ENCODE measurements around the gene TMEM232.

The TMEM232 gene

DNA sequence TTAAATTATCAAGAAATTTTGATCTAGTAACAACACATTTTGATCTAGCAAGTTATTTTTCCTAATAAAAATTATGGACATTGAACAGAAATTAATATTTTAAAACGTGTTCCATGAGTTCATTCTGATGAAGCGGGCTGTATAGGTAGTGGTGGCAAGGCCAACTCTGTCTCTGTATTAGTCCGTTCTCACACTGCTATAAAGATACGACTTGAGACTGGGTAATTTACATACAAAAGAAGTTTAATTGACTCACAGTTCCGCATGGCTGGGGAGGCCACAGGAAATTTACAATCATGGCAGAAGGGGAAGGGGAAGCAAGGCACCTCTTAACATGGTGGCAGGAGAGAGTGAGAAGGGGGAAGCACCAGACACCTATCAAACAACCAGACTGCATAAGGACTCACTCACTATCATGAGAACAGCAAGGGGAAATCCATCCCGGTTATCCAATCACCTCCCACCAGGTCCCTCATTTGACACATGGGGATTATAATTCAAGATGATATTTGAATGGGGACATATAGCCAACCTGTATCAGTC lies 61.2 kb downstream of the TMEM232 start:
- Histone ChIP-seq H3K4me1 (ENCODE audit: control insufficient read depth, insufficient read depth, low read length, unreplicated experiment) (no peaks in the 10 kb centered on the region), H3K79me2 (ENCODE audit: control insufficient read depth, insufficient read depth, low read length, unreplicated experiment) (no peaks in the 10 kb centered on the region), H2AFZ (ENCODE audit: low read length, unreplicated experiment) (no peak overlapping the region), H3K27me3 (ENCODE audit: insufficient read depth, low read length) (no peaks in the 10 kb centered on the region), H3K4me3 (ENCODE audit: low read depth, low read length) (no peak overlapping the region), H3K27ac (ENCODE audit: low read depth, low read length) (no peak overlapping the region), H3K36me3 (ENCODE audit: insufficient read depth, low read length) (no peaks in the 10 kb centered on the region)

DNA sequence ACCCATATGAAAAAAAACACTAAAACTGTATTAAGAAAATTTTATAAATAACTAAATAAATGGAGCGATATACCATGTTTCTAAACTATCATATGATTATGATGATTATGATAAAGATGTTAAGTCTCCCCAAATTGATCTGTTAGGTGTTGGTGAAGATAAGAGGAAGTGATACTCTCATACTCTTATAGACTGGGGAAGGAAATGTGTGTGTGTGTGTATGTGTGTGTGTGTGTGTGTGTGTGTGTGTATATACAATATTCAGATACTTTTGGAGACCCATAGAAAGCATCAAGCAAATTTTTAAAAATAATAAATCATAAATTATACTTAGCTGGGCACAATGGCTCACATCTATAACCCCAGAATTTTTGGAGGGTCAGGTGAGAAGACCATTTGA lies 62.9 kb downstream of the TMEM232 start:
- Histone ChIP-seq H3K4me3 (ENCODE audit: low read depth, low read length) (no peak overlapping the region), H2AFZ (ENCODE audit: low read length, unreplicated experiment) (no peak overlapping the region), H3K36me3 (ENCODE audit: insufficient read depth, low read length) (no peaks in the 10 kb centered on the region), H3K27me3 (ENCODE audit: insufficient read depth, low read length) (no peaks in the 10 kb centered on the region), H3K27ac (ENCODE audit: low read depth, low read length) (no peak overlapping the region), H3K79me2 (ENCODE audit: control insufficient read depth, insufficient read depth, low read length, unreplicated experiment) (no peaks in the 10 kb centered on the region), H3K4me1 (ENCODE audit: control insufficient read depth, insufficient read depth, low read length, unreplicated experiment) (no peaks in the 10 kb centered on the region)

DNA sequence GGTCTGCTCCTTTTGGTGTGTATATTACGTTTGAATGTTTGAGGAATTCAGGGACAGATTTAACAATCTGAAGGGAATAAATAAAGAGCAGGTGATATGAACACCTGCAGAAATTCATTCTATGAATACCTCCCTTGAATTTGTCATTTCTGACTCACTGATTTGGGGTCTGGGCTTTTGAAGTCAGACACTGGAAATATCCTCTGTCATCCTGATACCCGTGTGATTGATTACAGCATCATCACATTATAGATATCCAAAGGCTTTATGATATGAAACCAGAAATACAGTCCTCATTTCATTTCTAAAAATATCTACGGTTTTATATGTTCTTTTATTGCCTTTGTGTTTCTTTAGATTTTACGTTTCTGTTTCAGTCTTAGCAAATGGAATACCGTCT lies 68.5 kb downstream of the TMEM232 start:
- Histone ChIP-seq H2AFZ (ENCODE audit: low read length, unreplicated experiment) (no peak overlapping the region), H3K79me2 (ENCODE audit: control insufficient read depth, insufficient read depth, low read length, unreplicated experiment) (no peaks in the 10 kb centered on the region), H3K4me1 (ENCODE audit: control insufficient read depth, insufficient read depth, low read length, unreplicated experiment) (no peaks in the 10 kb centered on the region), H3K27me3 (ENCODE audit: insufficient read depth, low read length) (no peaks in the 10 kb centered on the region), H3K36me3 (ENCODE audit: insufficient read depth, low read length) (no peaks in the 10 kb centered on the region), H3K27ac (ENCODE audit: low read depth, low read length) (no peak overlapping the region), H3K4me3 (ENCODE audit: low read depth, low read length) (no peak overlapping the region)

DNA sequence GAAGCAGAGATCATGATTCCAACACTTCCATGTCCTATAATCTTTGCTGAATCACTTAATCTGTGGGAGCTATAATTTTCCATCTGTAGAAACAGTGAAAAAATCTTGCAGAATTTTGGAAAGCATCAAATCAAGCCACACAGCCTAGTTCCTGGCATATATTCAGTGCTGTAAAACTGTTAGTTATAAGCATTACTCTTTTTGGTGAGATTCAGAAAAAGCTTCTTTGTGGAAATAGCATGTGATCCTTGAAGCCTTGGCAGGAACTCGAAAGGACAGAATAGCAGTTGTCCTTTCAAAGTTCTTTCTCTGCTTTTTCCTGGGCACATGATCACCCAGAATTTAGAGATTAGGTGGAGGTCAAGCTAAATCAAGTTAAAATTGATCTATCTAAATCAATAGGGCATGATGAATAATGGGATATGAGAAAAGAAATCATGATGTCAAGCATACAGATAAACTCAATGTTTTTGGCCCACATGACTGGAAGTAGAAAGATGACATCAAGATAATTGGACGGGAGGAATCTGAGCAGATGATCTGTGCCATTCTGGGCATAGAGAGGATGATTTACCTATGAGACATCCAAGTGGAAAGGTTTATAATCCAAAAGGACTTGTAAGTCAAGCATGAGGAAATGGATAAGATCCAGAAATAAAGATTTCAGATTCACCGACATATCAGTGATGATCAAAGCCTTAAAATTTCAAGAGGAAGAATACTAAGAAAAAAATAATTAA lies 73.1 kb downstream of the TMEM232 start:
- no peaks in the 10 kb centered on the region for H3K79me2 ChIP-seq (ENCODE audit: control insufficient read depth, insufficient read depth, low read length, unreplicated experiment)
- no peaks in the 10 kb centered on the region for H3K27me3 ChIP-seq (ENCODE audit: insufficient read depth, low read length)
- H3K4me3 ChIP-seq (ENCODE audit: low read depth, low read length), result no peak overlapping the region
- no peak overlapping the region for H3K27ac ChIP-seq (ENCODE audit: low read depth, low read length)
- H3K4me1 ChIP-seq (ENCODE audit: control insufficient read depth, insufficient read depth, low read length, unreplicated experiment), result peaks cover 15% of the 10 kb centered on the region
- no peak overlapping the region for H2AFZ ChIP-seq (ENCODE audit: low read length, unreplicated experiment)
- H3K36me3 ChIP-seq (ENCODE audit: insufficient read depth, low read length), result no peaks in the 10 kb centered on the region

DNA sequence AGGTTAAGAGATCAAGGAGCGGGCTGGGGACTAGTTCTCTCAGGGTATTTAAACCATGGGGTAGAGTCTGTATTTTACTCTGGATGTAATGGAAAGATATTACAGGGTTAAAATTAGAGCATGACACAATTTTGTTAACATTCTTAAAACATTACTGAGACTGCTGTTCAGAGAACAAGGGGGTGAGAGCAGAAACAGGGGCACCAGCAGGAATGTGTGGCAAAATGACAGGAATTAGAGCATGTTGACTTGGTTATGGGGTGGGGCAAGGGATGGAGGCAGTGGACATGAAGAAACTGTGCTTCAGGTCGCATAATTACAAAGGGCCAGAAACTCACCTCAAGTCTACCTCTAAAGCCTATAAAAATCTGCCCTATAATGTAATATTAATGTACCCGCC lies 75.0 kb downstream of the TMEM232 start:
- Histone ChIP-seq H3K36me3 (ENCODE audit: insufficient read depth, low read length) (no peaks in the 10 kb centered on the region), H3K27ac (ENCODE audit: low read depth, low read length) (peak overlapping the region; percentile 14; the same call in 1 of the 2 replicates), H3K4me3 (ENCODE audit: low read depth, low read length) (no peak overlapping the region), H2AFZ (ENCODE audit: low read length, unreplicated experiment) (peak overlapping the region; percentile 65), H3K27me3 (ENCODE audit: insufficient read depth, low read length) (no peaks in the 10 kb centered on the region), H3K4me1 (ENCODE audit: control insufficient read depth, insufficient read depth, low read length, unreplicated experiment) (peaks cover 15% of the 10 kb centered on the region), H3K79me2 (ENCODE audit: control insufficient read depth, insufficient read depth, low read length, unreplicated experiment) (no peaks in the 10 kb centered on the region)

DNA sequence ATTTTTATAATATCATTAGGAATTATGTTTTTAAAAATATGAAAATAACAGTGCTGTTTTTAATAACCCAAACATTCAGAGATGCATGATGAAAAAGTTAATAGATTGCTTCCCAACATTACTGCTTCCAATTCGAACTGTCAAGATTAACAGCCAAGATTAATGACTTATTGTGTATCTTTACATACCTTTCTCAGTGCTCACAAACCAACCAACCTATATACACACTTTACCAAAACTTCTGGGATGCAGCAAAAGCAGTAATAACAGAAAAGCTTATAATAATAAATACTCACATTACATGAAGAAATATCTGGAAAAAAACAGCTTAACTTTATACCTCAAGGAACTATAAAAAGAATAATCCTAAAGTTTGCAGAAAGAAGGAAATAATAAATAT lies 82.1 kb downstream of the TMEM232 start:
- Histone ChIP-seq H3K27ac (ENCODE audit: low read depth, low read length) (no peak overlapping the region), H2AFZ (ENCODE audit: low read length, unreplicated experiment) (no peak overlapping the region), H3K36me3 (ENCODE audit: insufficient read depth, low read length) (no peaks in the 10 kb centered on the region), H3K79me2 (ENCODE audit: control insufficient read depth, insufficient read depth, low read length, unreplicated experiment) (no peaks in the 10 kb centered on the region), H3K27me3 (ENCODE audit: insufficient read depth, low read length) (no peaks in the 10 kb centered on the region), H3K4me1 (ENCODE audit: control insufficient read depth, insufficient read depth, low read length, unreplicated experiment) (no peaks in the 10 kb centered on the region), H3K4me3 (ENCODE audit: low read depth, low read length) (no peak overlapping the region)

DNA sequence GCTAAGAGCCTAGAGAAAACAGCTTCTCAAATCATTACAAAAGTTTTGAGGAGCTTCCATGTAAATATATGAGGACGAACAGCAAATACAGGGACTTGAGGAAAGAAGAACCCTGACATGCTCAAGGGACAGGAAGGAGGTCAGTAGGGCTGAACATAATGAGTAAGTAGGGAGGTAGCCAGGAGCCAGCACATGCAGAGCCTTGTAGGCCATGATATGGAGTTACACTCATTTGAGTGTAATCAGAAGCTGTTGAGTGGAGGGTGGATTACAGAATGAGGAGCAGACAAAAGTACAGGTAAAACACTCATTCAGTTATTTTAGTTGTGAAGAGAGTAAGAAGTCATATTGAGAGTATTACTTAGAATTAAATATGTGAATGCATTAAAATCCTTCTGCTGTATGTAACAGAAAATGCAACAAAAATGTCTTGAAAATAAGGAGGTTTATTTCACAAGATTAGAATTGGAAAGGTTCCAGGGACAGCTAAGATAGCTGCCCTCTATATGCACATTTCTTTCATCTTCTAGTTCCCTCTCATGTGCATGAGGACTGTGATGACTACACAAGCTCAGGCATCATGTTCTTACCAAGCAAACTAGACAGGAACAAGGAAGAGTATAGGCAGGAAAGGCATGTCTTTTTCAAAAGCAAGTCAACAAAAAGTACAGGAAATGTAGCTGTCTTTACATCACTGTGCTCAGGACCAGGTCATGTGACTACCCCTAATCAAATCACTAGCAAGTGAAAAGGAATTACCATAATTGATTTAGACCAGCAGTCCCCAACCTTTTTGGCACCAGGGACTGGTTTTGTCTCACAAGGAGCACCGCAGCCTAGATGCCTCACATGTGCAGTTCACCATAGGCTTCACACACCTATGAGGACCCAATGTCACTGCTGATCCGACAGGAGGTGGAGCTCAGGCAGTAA lies 87.2 kb downstream of the TMEM232 start:
- Histone ChIP-seq H3K27ac (ENCODE audit: low read depth, low read length) (no peak overlapping the region), H2AFZ (ENCODE audit: low read length, unreplicated experiment) (no peak overlapping the region), H3K36me3 (ENCODE audit: insufficient read depth, low read length) (no peaks in the 10 kb centered on the region), H3K4me3 (ENCODE audit: low read depth, low read length) (no peak overlapping the region), H3K79me2 (ENCODE audit: control insufficient read depth, insufficient read depth, low read length, unreplicated experiment) (no peaks in the 10 kb centered on the region), H3K27me3 (ENCODE audit: insufficient read depth, low read length) (no peaks in the 10 kb centered on the region), H3K4me1 (ENCODE audit: control insufficient read depth, insufficient read depth, low read length, unreplicated experiment) (no peaks in the 10 kb centered on the region)

DNA sequence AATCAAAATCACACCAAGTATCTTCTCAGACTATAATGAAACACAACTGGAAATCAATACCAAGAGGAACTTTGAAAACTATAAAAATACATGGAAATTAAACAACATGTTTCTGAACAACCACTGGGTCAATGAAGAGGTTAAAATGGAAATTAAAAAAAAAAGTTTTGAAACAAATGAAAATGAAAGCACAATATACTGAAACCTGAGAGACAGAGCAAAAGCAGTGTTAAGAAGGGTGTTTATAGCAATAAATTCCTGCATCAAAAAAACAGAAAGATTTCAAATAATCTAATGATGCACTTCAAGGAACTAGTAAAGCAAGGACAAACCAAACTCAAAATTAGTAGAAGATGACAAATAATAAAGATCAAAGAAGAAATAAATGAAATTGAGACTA lies 92.0 kb downstream of the TMEM232 start:
- Histone ChIP-seq H2AFZ (ENCODE audit: low read length, unreplicated experiment) (no peak overlapping the region), H3K79me2 (ENCODE audit: control insufficient read depth, insufficient read depth, low read length, unreplicated experiment) (no peaks in the 10 kb centered on the region), H3K27ac (ENCODE audit: low read depth, low read length) (no peak overlapping the region), H3K27me3 (ENCODE audit: insufficient read depth, low read length) (no peaks in the 10 kb centered on the region), H3K4me3 (ENCODE audit: low read depth, low read length) (no peak overlapping the region), H3K36me3 (ENCODE audit: insufficient read depth, low read length) (no peaks in the 10 kb centered on the region; the same call in 1 of the 2 replicates), H3K4me1 (ENCODE audit: control insufficient read depth, insufficient read depth, low read length, unreplicated experiment) (no peaks in the 10 kb centered on the region)

DNA sequence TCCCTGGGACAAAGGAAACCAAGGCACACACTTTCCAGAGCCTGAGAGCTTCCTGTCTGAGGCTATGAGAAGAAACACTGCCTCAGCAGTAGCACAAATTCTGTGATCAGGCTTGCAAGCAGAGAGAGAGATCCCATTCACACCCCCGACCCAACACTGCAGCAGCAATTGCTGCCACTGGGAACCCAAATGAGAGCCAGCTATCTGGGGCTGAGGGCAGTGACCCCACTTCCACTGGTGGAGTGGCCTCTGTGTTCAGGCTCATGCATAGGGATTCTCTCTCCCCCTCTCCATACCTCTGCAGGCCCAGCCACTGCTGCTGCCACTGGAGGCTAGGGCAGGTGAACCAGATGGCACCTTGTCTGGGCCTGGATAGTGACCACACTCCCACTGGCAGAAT lies 95.2 kb downstream of the TMEM232 start:
- Histone ChIP-seq H3K4me1 (ENCODE audit: control insufficient read depth, insufficient read depth, low read length, unreplicated experiment) (no peaks in the 10 kb centered on the region), H3K79me2 (ENCODE audit: control insufficient read depth, insufficient read depth, low read length, unreplicated experiment) (no peaks in the 10 kb centered on the region), H3K36me3 (ENCODE audit: insufficient read depth, low read length) (no peaks in the 10 kb centered on the region; the same call in 1 of the 2 replicates), H2AFZ (ENCODE audit: low read length, unreplicated experiment) (no peak overlapping the region), H3K27me3 (ENCODE audit: insufficient read depth, low read length) (no peaks in the 10 kb centered on the region), H3K4me3 (ENCODE audit: low read depth, low read length) (no peak overlapping the region), H3K27ac (ENCODE audit: low read depth, low read length) (no peak overlapping the region)

DNA sequence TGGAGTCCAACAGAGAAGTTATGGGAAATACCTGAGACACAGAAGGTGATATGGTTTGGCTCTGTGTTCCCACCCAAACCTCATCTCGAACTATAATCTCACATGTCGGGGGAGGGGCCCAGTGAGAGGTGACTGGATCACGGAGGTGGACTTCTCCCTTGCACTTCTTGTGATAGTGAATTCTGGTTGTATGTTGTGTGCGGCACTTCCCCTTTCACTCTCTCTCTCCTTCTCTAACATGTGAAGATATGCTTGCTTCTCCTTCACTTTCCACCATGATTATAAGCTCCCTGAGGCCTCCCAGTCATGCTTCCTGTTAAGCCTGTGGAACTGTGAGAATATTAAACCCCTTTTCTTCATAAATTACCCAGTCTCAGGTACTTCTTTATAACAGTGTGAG lies 96.1 kb downstream of the TMEM232 start:
- no peak overlapping the region for H3K4me3 ChIP-seq (ENCODE audit: low read depth, low read length)

More for the DNA sequence above, 96.1 kb downstream of the TMEM232 start:
- H3K79me2 ChIP-seq (ENCODE audit: control insufficient read depth, insufficient read depth, low read length, unreplicated experiment), result no peaks in the 10 kb centered on the region
- H3K27ac ChIP-seq (ENCODE audit: low read depth, low read length), result no peak overlapping the region
- H2AFZ ChIP-seq (ENCODE audit: low read length, unreplicated experiment), result no peak overlapping the region
- H3K36me3 ChIP-seq (ENCODE audit: insufficient read depth, low read length), result no peaks in the 10 kb centered on the region; the same call in 1 of the 2 replicates
- H3K27me3 ChIP-seq (ENCODE audit: insufficient read depth, low read length), result no peaks in the 10 kb centered on the region
- H3K4me1 ChIP-seq (ENCODE audit: control insufficient read depth, insufficient read depth, low read length, unreplicated experiment), result no peaks in the 10 kb centered on the region

All from ACC112 (cell line).